ENCODE data around the gene TANGO2. TPM values are rescaled to one million over a fixed set of nuclear protein-coding genes. Genes with fewer than 3 reads are reported as not detected.

The TANGO2 gene
- total and polyA plus RNA-seq, 10 of the 15 experiments (the other 5 are each of a cell fraction or from before 2014, with no cell fraction given): 4.0 to 24.8 (median 20.9) TPM

DNA sequence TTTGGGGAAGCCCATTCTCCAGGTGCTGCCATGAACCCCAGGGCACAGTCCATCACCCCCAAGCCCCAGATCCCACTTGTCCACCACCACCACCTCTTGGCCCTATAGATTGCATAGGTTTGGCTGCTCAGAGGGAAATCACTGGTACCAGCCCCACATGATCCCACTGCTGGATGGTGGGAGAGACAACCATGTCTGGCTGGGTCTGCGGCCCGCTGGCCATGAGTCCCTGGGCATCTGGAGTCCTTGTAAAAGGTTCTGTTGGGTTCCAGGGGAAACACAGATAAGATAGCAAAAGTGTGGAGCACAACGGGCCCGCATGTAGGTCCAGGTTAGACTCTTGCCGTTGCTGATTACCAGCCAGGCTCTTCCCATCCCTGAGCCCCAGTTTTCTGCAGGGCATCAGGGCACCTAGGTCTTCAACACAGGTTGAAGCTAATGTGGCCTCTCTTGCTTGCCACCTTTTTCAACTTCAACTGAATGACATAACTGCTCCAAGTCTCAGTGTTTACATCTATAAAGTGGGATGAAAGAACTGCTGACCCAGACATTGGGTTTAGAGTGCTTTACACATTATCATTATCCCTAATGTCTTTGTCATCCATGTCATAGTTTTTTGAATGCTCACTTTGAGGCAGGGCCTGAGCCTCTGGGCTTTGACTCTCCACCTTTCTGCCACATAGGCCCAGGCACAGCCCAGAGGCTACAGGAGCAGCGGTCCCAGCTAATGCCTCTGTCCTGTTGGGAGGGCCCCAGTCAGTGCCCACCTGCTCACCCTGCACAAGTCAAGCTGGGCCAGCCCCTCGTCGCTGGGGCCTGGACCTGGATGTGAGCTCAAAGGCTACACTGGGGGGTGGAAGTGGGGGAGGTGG lies 1.0 kb upstream of the TANGO2 start:
- H3K4me3 ChIP-seq: peak overlapping the region; percentile 72
- intact Hi-C loops (cut with micrococcal nuclease; ENCODE audit: unreplicated experiment) (loop anchor here (10.0 kb wide), 1 partner anchor 55 kb away; no protein-coding TSS in a partner anchor), in situ Hi-C loops (cut with MboI) (no loop called here)
- H4K20me1 ChIP-seq (ENCODE audit: control insufficient read depth, insufficient read depth): no peaks in the 10 kb centered on the region; the same call in 1 of the 2 replicates
- DNase-seq (ENCODE audit: low read depth, low spot score) (no peak), ATAC-seq (no peak), FAIRE-seq (no peak)
- H3K9ac ChIP-seq (ENCODE audit: control insufficient read depth, insufficient read depth, low read length): peak overlapping the region; percentile 72
- peak overlapping the region; percentile 75 for H3K4me2 ChIP-seq (ENCODE audit: control insufficient read depth, insufficient read depth)
- peak overlapping the region; percentile 66; the same call in 1 of the 2 replicates for H3K27ac ChIP-seq (ENCODE audit: control insufficient read depth, insufficient read depth)
- H3K9me3 ChIP-seq (replicated peaks; ENCODE audit: control insufficient read depth, insufficient read depth, low read length): no peaks in the 10 kb centered on the region
- POLR2A ChIA-PET: interaction anchor here (0.6 to 1.1 kb wide), 2 partner anchors 76 to 97 kb away, joined by 3 to 4 read pairs; partner anchors contain the start of gene TRMT2A
- peaks cover 6 to 10% of the 10 kb centered on the region in 2 experiments; a peak in 3 of 4 replicates for H3K27me3 ChIP-seq (replicated peaks in 1 of 2; ENCODE audit: control insufficient read depth in 2 of 2, insufficient read depth in 2 of 2, low read length in 1 of 2)
- H2AFZ ChIP-seq (ENCODE audit: control insufficient read depth, low read depth, low read length): no peak overlapping the region
- H3K36me3 ChIP-seq (ENCODE audit: control insufficient read depth in 2 of 2, insufficient read depth in 2 of 2, low read length in 1 of 2): no peaks in the 10 kb centered on the region
- 72% methylated on average over 8 of the region's 8 CpGs for WGBS (ENCODE audit: insufficient coverage, insufficient replicate concordance, low lambda C conversion rate, missing lambda C conversion rate)
- CTCF ChIA-PET: interaction anchor here (1.0 to 1.7 kb wide), 2 partner anchors 8 to 76 kb away, joined by 3 to 4 read pairs; no protein-coding TSS in a partner anchor
- SMC1A ChIA-PET (ENCODE audit: uncharacterized antibody, unreplicated experiment): no interaction called here
- RAD21 ChIA-PET (ENCODE audit: unreplicated experiment): no interaction called here
- H3K79me2 ChIP-seq (ENCODE audit: control insufficient read depth, insufficient read depth, low read length): peaks cover 23% of the 10 kb centered on the region
- BruUV-seq (replicated peaks): TSS peak; percentile 77
- peaks cover 13% of the 10 kb centered on the region for H3K4me1 ChIP-seq (ENCODE audit: control insufficient read depth, insufficient read depth, low read length)
- TF ChIP-seq NKRF (conservative IDR thresholded peaks at IDR 0.05): no peak
- no peak for TF ChIP-seq NFXL1 (IDR thresholded peaks at IDR 0.05; ENCODE audit: borderline replicate concordance)
- no peak for TF ChIP-seq POU2F2 (IDR thresholded peaks at IDR 0.05; ENCODE audit: borderline replicate concordance, low read depth, low read length)
- TF ChIP-seq RCOR1 (conservative IDR thresholded peaks at IDR 0.05; ENCODE audit: low read depth, low read length): no peak
- TF ChIP-seq CBX3 (IDR thresholded peaks at IDR 0.05; ENCODE audit: borderline replicate concordance, low read depth): no peak
- TF ChIP-seq JUNB (IDR thresholded peaks at IDR 0.05): no peak
- no peak for TF ChIP-seq E4F1 (IDR thresholded peaks at IDR 0.05; ENCODE audit: borderline replicate concordance, partially characterized antibody)
- TF ChIP-seq IKZF1 (conservative IDR thresholded peaks at IDR 0.05): no peak
- TF ChIP-seq FOS (IDR thresholded peaks at IDR 0.05; ENCODE audit: borderline replicate concordance, extremely low read depth, insufficient read length): no peak
- TF ChIP-seq DPF2 (IDR thresholded peaks at IDR 0.05): no peak
- TF ChIP-seq, protein P1, sequence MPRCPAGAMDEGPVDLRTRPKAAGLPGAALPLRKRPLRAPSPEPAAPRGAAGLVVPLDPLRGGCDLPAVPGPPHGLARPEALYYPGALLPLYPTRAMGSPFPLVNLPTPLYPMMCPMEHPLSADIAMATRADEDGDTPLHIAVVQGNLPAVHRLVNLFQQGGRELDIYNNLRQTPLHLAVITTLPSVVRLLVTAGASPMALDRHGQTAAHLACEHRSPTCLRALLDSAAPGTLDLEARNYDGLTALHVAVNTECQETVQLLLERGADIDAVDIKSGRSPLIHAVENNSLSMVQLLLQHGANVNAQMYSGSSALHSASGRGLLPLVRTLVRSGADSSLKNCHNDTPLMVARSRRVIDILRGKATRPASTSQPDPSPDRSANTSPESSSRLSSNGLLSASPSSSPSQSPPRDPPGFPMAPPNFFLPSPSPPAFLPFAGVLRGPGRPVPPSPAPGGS (IDR thresholded peaks at IDR 0.05; ENCODE audit: borderline replicate concordance, insufficient read depth, low read depth, low read length, poor library complexity, severe bottlenecking): no peak
- TF ChIP-seq CREB1 (IDR thresholded peaks at IDR 0.05; ENCODE audit: low read depth): no peak
- no peak for TF ChIP-seq GATAD2B (conservative IDR thresholded peaks at IDR 0.05; ENCODE audit: low read depth)
- no peak for TF ChIP-seq KDM1A (IDR thresholded peaks at IDR 0.05; ENCODE audit: borderline replicate concordance)
- TF ChIP-seq SRF (IDR thresholded peaks at IDR 0.05; ENCODE audit: low read depth in 2 of 2, low read length in 2 of 2): no peak
- TF ChIP-seq YY1 (IDR thresholded peaks at IDR 0.05; ENCODE audit: low read depth, low read length): no peak
